WTC11 (cell line): ENCODE results near the gene PLD1. TPM values are rescaled to one million over a fixed set of nuclear protein-coding genes. Genes with fewer than 3 reads are reported as not detected.
A peak's percentile ranks its signal among the peaks of the same experiment; 100 is the strongest.

Experiments
- ATAC-seq: fragments of 200-7000 bp; cut with Tn5 transposase; 2 replicates; pipeline ENCODE4 v1.10.0; 2021; ENCODE audit warnings: mild to moderate bottlenecking, moderate library complexity
- CTCF ChIA-PET: fragments of 300-600 bp; sonication (Branson Sonifier 250); formaldehyde crosslinking; loops from one replicate; lab custom pipeline; 2021; ENCODE audit warnings: antibody characterized with exemption; lab: Charles Lee
- POLR2A ChIA-PET: fragments of 350-600 bp; sonication (Branson Sonifier 250); formaldehyde crosslinking; loops from one replicate; lab custom pipeline; 2021; ENCODE audit warnings: antibody characterized with exemption; lab: Charles Lee
- DNase-seq: peaks from one replicate; pipeline ENCODE4 v3.0.0; 2021; ENCODE audit warnings: low spot score
- H3K27ac Mint-ChIP-seq: 2 replicates; pipeline ENCODE4 v1.8.0; 2021; ENCODE audit warnings: mixed read lengths
- H3K27me3 Mint-ChIP-seq: 2 replicates; pipeline ENCODE4 v1.8.0; 2021; ENCODE audit warnings: low read depth, mild to moderate bottlenecking, moderate library complexity, mixed read lengths
- H3K36me3 Mint-ChIP-seq: 2 replicates; pipeline ENCODE4 v1.8.0; 2021; ENCODE audit warnings: mixed read lengths
- H3K4me1 Mint-ChIP-seq: 2 replicates; pipeline ENCODE4 v1.8.0; 2022; ENCODE audit warnings: mixed read lengths
- H3K4me3 Mint-ChIP-seq: 2 replicates; pipeline ENCODE4 v1.8.0; 2021; ENCODE audit warnings: mild to moderate bottlenecking, moderate library complexity, mixed read lengths
- H3K9me3 Mint-ChIP-seq: 2 replicates; pipeline ENCODE4 v1.8.0; 2021; ENCODE audit warnings: mixed read lengths
- ARID4B ChIP-seq: sonication (generic); formaldehyde crosslinking; IDR thresholded peaks from 2 replicates; pipeline ENCODE4 v1.8.0; 2023; ENCODE audit warnings: missing genetic modification reagents, mild to moderate bottlenecking, borderline replicate concordance
- ATF2 ChIP-seq: sonication (generic); formaldehyde crosslinking; IDR thresholded peaks from 2 replicates; pipeline ENCODE4 v1.8.1; 2022; ENCODE audit warnings: low read depth, missing genetic modification reagents, borderline replicate concordance
- EMX1 ChIP-seq: fragments of 250-450 bp; sonication (Bioruptor Pico); IDR thresholded peaks from 2 replicates; pipeline ENCODE4 v1.8.0; 2021; ENCODE audit warnings: mild to moderate bottlenecking
- FOXP4 ChIP-seq: sonication (generic); formaldehyde crosslinking; IDR thresholded peaks from 2 replicates; pipeline ENCODE4 v1.8.0; 2022; ENCODE audit warnings: mild to moderate bottlenecking, missing genetic modification reagents
- GABPB1 ChIP-seq: sonication (generic); formaldehyde crosslinking; IDR thresholded peaks from 2 replicates; pipeline ENCODE4 v1.8.1; 2023; ENCODE audit warnings: mild to moderate bottlenecking, missing genetic modification reagents
- JAZF1 ChIP-seq: fragments of 250-450 bp; sonication (Bioruptor Pico); IDR thresholded peaks from 2 replicates; pipeline ENCODE4 v1.9.0; 2021; ENCODE audit warnings: moderate library complexity, mild to moderate bottlenecking, inconsistent platforms
- MAX ChIP-seq: sonication (generic); formaldehyde crosslinking; IDR thresholded peaks from 2 replicates; pipeline ENCODE4 v1.8.0; 2022; ENCODE audit warnings: mild to moderate bottlenecking, missing genetic modification reagents
- NFYB ChIP-seq: sonication (generic); formaldehyde crosslinking; conservative IDR thresholded peaks from 2 replicates; pipeline ENCODE4 v1.8.0; 2022; ENCODE audit warnings: low read depth, missing genetic modification reagents
- NR2C2 ChIP-seq: sonication (generic); formaldehyde crosslinking; IDR thresholded peaks from 2 replicates; pipeline ENCODE4 v1.8.0; 2022; ENCODE audit warnings: mild to moderate bottlenecking, missing genetic modification reagents
- NR3C1 ChIP-seq: sonication (generic); formaldehyde crosslinking; conservative IDR thresholded peaks from 2 replicates; pipeline ENCODE4 v1.8.1; 2023; ENCODE audit warnings: low read depth, mild to moderate bottlenecking, missing genetic modification reagents
- OVOL2 ChIP-seq: fragments of 250-450 bp; sonication (Bioruptor Pico); IDR thresholded peaks from 2 replicates; pipeline ENCODE4 v1.9.0; 2021; ENCODE audit warnings: mild to moderate bottlenecking, borderline replicate concordance
- SOX15 ChIP-seq: fragments of 250-450 bp; sonication (Bioruptor Pico); IDR thresholded peaks from 2 replicates; pipeline ENCODE4 v1.9.0; 2021; ENCODE audit warnings: mild to moderate bottlenecking
- TP53 ChIP-seq: sonication (generic); formaldehyde crosslinking; IDR thresholded peaks from 2 replicates; pipeline ENCODE4 v1.8.1; 2023; ENCODE audit warnings: mild to moderate bottlenecking, missing genetic modification reagents
- ZNF219 ChIP-seq: sonication (generic); formaldehyde crosslinking; IDR thresholded peaks from 2 replicates; pipeline ENCODE4 v1.8.0; 2023; ENCODE audit warnings: missing genetic modification reagents, mild to moderate bottlenecking, borderline replicate concordance
- ZNF317 ChIP-seq: sonication (generic); formaldehyde crosslinking; IDR thresholded peaks from 2 replicates; pipeline ENCODE4 v1.8.1; 2023; ENCODE audit warnings: low read depth, mild to moderate bottlenecking, moderate library complexity, missing genetic modification reagents, borderline replicate concordance
- ZNF425 ChIP-seq: fragments of 250-450 bp; sonication (Bioruptor Pico); conservative IDR thresholded peaks from 2 replicates; pipeline ENCODE4 v1.9.0; 2021; ENCODE audit warnings: mild to moderate bottlenecking
- total RNA-seq: library from RNA; stranded (reverse); gene quantifications from 3 replicates; pipeline ENCODE4 v1.2.3, GENCODE V29; 2021
- TF ChIP-seq, protein P1 (sequence below): sonication (generic); formaldehyde crosslinking; IDR thresholded peaks from 2 replicates; pipeline ENCODE4 v1.8.1; 2023; ENCODE audit warnings: mild to moderate bottlenecking, moderate library complexity, missing genetic modification reagents
- TF ChIP-seq, protein P2 (sequence below): sonication (generic); formaldehyde crosslinking; IDR thresholded peaks from 2 replicates; pipeline ENCODE4 v1.8.0; 2022; ENCODE audit warnings: missing genetic modification reagents

The PLD1 gene
- total RNA-seq, 1 experiment from 2014 or later, result 4.0 TPM

DNA sequence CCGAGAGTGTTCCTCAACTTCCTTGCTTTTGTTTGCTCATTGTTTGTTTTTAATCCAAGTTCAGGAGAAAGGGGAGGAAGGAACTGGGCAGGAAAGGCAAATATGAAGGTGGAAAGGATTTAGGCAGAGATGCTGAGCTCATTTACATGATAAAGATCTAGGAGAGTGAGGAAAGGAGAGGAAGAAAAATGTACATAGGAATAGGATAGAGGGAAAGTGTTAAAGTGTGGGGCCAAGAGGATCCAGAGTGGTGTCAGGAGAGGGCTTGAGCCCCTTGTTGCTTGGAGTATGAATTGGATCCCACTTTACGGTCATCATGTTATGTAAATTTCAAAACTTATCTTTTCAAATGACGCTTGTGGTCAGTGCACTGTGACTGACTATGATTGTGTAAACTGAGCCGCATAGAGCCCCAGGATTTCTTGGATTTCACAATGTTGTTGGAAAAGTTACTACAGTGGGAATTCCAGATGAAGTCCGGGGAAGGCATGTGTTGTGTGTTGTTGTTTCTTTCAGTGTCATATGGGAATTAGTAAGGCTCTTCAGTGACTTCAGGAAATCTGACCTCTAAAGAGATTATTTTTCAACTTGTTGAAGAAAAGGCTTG, 15.0 kb upstream of the PLD1 start:
- ChIA-PET POLR2A (no interaction called here), CTCF (interaction anchor here (0.9 to 1.6 kb wide), 6 partner anchors 9 to 211 kb away, joined by 3 to 8 read pairs (median 4); no protein-coding TSS in a partner anchor)
- no peak for TF ChIP-seq NR2C2 (CRISPR knock-in tag)
- no peak for TF ChIP-seq OVOL2 (CRISPR knock-in tag)
- TF ChIP-seq EMX1 (CRISPR knock-in tag), result no peak
- TF ChIP-seq, protein P1, sequence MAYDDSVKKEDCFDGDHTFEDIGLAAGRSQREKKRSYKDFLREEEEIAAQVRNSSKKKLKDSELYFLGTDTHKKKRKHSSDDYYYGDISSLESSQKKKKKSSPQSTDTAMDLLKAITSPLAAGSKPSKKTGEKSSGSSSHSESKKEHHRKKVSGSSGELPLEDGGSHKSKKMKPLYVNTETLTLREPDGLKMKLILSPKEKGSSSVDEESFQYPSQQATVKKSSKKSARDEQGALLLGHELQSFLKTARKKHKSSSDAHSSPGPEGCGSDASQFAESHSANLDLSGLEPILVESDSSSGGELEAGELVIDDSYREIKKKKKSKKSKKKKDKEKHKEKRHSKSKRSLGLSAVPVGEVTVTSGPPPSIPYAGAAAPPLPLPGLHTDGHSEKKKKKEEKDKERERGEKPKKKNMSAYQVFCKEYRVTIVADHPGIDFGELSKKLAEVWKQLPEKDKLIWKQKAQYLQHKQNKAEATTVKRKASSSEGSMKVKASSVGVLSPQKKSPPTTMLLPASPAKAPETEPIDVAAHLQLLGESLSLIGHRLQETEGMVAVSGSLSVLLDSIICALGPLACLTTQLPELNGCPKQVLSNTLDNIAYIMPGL (CRISPR knock-in tag), result no peak
- TF ChIP-seq ATF2 (CRISPR knock-in tag), result no peak
- no peak for TF ChIP-seq SOX15 (CRISPR knock-in tag)
- TF ChIP-seq NR3C1 (CRISPR knock-in tag), result no peak
- TF ChIP-seq TP53 (CRISPR knock-in tag), result no peak
- TF ChIP-seq MAX (CRISPR knock-in tag), result no peak
- TF ChIP-seq ZNF425 (CRISPR knock-in tag), result no peak
- TF ChIP-seq GABPB1 (CRISPR knock-in tag), result no peak
- no peak overlapping the region; the same call in 1 of the 2 replicates for H3K4me3 Mint-ChIP-seq
- H3K27ac Mint-ChIP-seq, result no peak overlapping the region
- H3K9me3 Mint-ChIP-seq, result no peaks in the 10 kb centered on the region
- peaks cover 44% of the 10 kb centered on the region for H3K4me1 Mint-ChIP-seq
- peaks cover 3% of the 10 kb centered on the region; the same call in 1 of the 2 replicates for H3K27me3 Mint-ChIP-seq
- no peak for ATAC-seq
- no peak for DNase-seq
- H3K36me3 Mint-ChIP-seq, result no peaks in the 10 kb centered on the region

GRCh38 chr3:171824824-171825221, 14.5 kb upstream of the PLD1 start:
- Mint-ChIP-seq H3K27ac (no peak overlapping the region), H3K4me3 (no peak overlapping the region)
- TF ChIP-seq FOXP4 (CRISPR knock-in tag), result no peak
- TF ChIP-seq, protein P2, sequence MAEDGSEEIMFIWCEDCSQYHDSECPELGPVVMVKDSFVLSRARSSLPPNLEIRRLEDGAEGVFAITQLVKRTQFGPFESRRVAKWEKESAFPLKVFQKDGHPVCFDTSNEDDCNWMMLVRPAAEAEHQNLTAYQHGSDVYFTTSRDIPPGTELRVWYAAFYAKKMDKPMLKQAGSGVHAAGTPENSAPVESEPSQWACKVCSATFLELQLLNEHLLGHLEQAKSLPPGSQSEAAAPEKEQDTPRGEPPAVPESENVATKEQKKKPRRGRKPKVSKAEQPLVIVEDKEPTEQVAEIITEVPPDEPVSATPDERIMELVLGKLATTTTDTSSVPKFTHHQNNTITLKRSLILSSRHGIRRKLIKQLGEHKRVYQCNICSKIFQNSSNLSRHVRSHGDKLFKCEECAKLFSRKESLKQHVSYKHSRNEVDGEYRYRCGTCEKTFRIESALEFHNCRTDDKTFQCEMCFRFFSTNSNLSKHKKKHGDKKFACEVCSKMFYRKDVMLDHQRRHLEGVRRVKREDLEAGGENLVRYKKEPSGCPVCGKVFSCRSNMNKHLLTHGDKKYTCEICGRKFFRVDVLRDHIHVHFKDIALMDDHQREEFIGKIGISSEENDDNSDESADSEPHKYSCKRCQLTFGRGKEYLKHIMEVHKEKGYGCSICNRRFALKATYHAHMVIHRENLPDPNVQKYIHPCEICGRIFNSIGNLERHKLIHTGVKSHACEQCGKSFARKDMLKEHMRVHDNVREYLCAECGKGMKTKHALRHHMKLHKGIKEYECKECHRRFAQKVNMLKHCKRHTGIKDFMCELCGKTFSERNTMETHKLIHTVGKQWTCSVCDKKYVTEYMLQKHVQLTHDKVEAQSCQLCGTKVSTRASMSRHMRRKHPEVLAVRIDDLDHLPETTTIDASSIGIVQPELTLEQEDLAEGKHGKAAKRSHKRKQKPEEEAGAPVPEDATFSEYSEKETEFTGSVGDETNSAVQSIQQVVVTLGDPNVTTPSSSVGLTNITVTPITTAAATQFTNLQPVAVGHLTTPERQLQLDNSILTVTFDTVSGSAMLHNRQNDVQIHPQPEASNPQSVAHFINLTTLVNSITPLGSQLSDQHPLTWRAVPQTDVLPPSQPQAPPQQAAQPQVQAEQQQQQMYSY (CRISPR knock-in tag), result no peak
- TF ChIP-seq NFYB (CRISPR knock-in tag), result no peak
- no peak for TF ChIP-seq ZNF219
- TF ChIP-seq ARID4B, result no peak
- TF ChIP-seq JAZF1 (CRISPR knock-in tag), result no peak
- TF ChIP-seq ZNF317 (CRISPR knock-in tag), result no peak

More at GRCh38 chr3:171824824-171825221, 14.5 kb upstream of the PLD1 start:
- Mint-ChIP-seq H3K4me1 (peaks cover 39% of the 10 kb centered on the region), H3K9me3 (no peaks in the 10 kb centered on the region), H3K36me3 (no peaks in the 10 kb centered on the region), H3K27me3 (peaks cover 3% of the 10 kb centered on the region; the same call in 1 of the 2 replicates)
- CTCF ChIA-PET, result interaction anchor here (0.9 to 1.6 kb wide), 6 partner anchors 9 to 211 kb away, joined by 3 to 8 read pairs (median 4); no protein-coding TSS in a partner anchor
- POLR2A ChIA-PET, result no interaction called here
- ATAC-seq, result peak; percentile 19; the same call in 1 of the 2 replicates
- DNase-seq, result no peak
